Endothelial cell of umbilical vein (primary cell): Measurements from ENCODE around the gene SRGAP3. TPM values are rescaled to one million over a fixed set of nuclear protein-coding genes. Genes with fewer than 3 reads are reported as not detected.

Experiments
- BruUV-seq: library from RNA; stranded (reverse); fragments of 400-500 nt; replicated peaks from 2 replicates; lab custom pipeline; 2021; lab: Mats Ljungman, UMichigan
- CTCF ChIA-PET: fragments of 300-600, 350-600 bp; sonication (Branson Sonifier 250); formaldehyde crosslinking; loops from one replicate; lab custom pipeline; 2021; ENCODE audit warnings: antibody characterized with exemption, inconsistent platforms; lab: Charles Lee
- POLR2A ChIA-PET: fragments of 300-600, 350-600 bp; sonication (Branson Sonifier 250); formaldehyde crosslinking; loops from one replicate; lab custom pipeline; 2021; ENCODE audit warnings: antibody characterized with exemption, inconsistent platforms; lab: Charles Lee
- DNase-seq: peaks from one replicate; pipeline ENCODE4 v3.0.0-alpha.2; 2011; ENCODE audit warnings: low read depth, low spot score
- FAIRE-seq: peaks from 2 replicates; lab custom pipeline; 2011; peaks lifted over from hg19 to GRCh38; lab: Jason Lieb, UNC
- H2AFZ ChIP-seq: 2 replicates; pipeline ENCODE4 v1.6.0; 2012; ENCODE audit warnings: low read depth, low read length, control low read depth, inconsistent platforms
- H3K27ac ChIP-seq: 2 replicates; pipeline ENCODE4 v1.5.1; 2011; ENCODE audit warnings: low read depth, mild to moderate bottlenecking, control low read depth, low read length, moderate library complexity; ENCODE audit not compliant: insufficient read depth
- H3K27me3 ChIP-seq, 2 experiments: 2 replicates each; pipeline versions ENCODE4 v1.6.0 to v1.6.1; 2011; ENCODE audit warnings: low read length in 2 of 2, mixed read lengths in 1 of 2; ENCODE audit not compliant: control insufficient read depth in 2 of 2, insufficient read depth in 2 of 2
- H3K36me3 ChIP-seq, 2 experiments: 2 replicates in 1 of 2; 3 replicates in 1 of 2; pipeline ENCODE4 v1.5.1; 2011; ENCODE audit warnings: low read length in 2 of 2, mild to moderate bottlenecking in 1 of 2, moderate library complexity in 1 of 2; ENCODE audit not compliant: control insufficient read depth in 2 of 2, insufficient read depth in 2 of 2; ENCODE audit errors: extremely low read depth in 1 of 2
- H3K4me1 ChIP-seq: 3 replicates; pipeline ENCODE4 v1.5.1; 2011; ENCODE audit warnings: mild to moderate bottlenecking, low read length; ENCODE audit not compliant: control insufficient read depth, insufficient read depth; ENCODE audit errors: extremely low read depth
- H3K4me2 ChIP-seq: 2 replicates; pipeline ENCODE4 v1.6.1; 2011; ENCODE audit warnings: low read length, control low read depth, mixed read lengths; ENCODE audit not compliant: insufficient read depth
- H3K4me3 ChIP-seq, 3 experiments: fragments of 200-600 bp in 1 of 3; sonication (generic), shearing (Covaris generic) in 1 of 3; replicated peaks in 1 of 3; 2 replicates each; pipeline ENCODE4 v1.5.1; 2011 to 2016; ENCODE audit warnings: control low read depth in 3 of 3, low read length in 3 of 3, mild to moderate bottlenecking in 2 of 3, inconsistent platforms in 1 of 3, low read depth in 1 of 3, moderate library complexity in 1 of 3; ENCODE audit not compliant: insufficient read depth in 1 of 3
- H3K79me2 ChIP-seq: 2 replicates; pipeline ENCODE4 v1.6.0; 2012; ENCODE audit warnings: low read length, inconsistent platforms; ENCODE audit not compliant: control insufficient read depth, insufficient read depth
- H3K9ac ChIP-seq: replicated peaks from 2 replicates; pipeline ENCODE3; 2011; ENCODE audit warnings: low read length, control low read depth; ENCODE audit not compliant: insufficient read depth; ENCODE audit errors: extremely low read depth
- H3K9me1 ChIP-seq: replicated peaks from 3 replicates; pipeline ENCODE4 v1.6.0; 2011; ENCODE audit warnings: mild to moderate bottlenecking, low read length; ENCODE audit not compliant: control insufficient read depth, insufficient read depth; ENCODE audit errors: extremely low read depth
- H3K9me3 ChIP-seq: replicated peaks from 2 replicates; pipeline ENCODE4 v1.5.1; 2012; ENCODE audit warnings: low read length, inconsistent platforms; ENCODE audit not compliant: control insufficient read depth, insufficient read depth
- H4K20me1 ChIP-seq: replicated peaks from 2 replicates; pipeline ENCODE3; 2011; ENCODE audit warnings: mild to moderate bottlenecking, low read length; ENCODE audit not compliant: control insufficient read depth, insufficient read depth; ENCODE audit errors: extremely low read depth
- EZH2 ChIP-seq: IDR thresholded peaks from 2 replicates; pipeline ENCODE4 v1.6.1; 2012; ENCODE audit warnings: borderline replicate concordance, low read depth, mild to moderate bottlenecking, moderate library complexity, low read length, inconsistent platforms; ENCODE audit not compliant: severe bottlenecking
- FOS ChIP-seq: IDR thresholded peaks from 2 replicates; pipeline ENCODE4 v1.6.1; 2011; ENCODE audit warnings: mild to moderate bottlenecking, low read length, moderate library complexity, borderline replicate concordance; ENCODE audit not compliant: insufficient read depth
- GATA2 ChIP-seq: IDR thresholded peaks from 2 replicates; pipeline ENCODE4 v1.7.0; 2011; ENCODE audit warnings: low read depth, mild to moderate bottlenecking, moderate library complexity, mixed read lengths, low read length; ENCODE audit not compliant: insufficient read length, insufficient read depth
- JUN ChIP-seq: IDR thresholded peaks from 2 replicates; pipeline ENCODE4 v1.6.1; 2011; ENCODE audit warnings: borderline replicate concordance, low read depth; ENCODE audit not compliant: insufficient read length, insufficient read depth
- MAX ChIP-seq: IDR thresholded peaks from 2 replicates; pipeline ENCODE4 v1.6.1; 2011; ENCODE audit not compliant: insufficient read depth, insufficient read length
- MYC ChIP-seq: IDR thresholded peaks from one replicate; pipeline ENCODE4 v1.6.1; 2011; ENCODE audit warnings: mild to moderate bottlenecking, low read depth, low read length
- POLR2A ChIP-seq: IDR thresholded peaks from 2 replicates; pipeline ENCODE4 v1.6.1; 2012; ENCODE audit warnings: low read depth, mild to moderate bottlenecking, control low read depth, low read length
- POLR2AphosphoS5 ChIP-seq: IDR thresholded peaks from 2 replicates; pipeline ENCODE4 v1.6.1; 2012; ENCODE audit warnings: low read depth, mild to moderate bottlenecking, control low read depth, low read length, moderate library complexity; ENCODE audit not compliant: insufficient read depth
- dilution Hi-C: fragments of 300-500 bp; cut with MboI; formaldehyde crosslinking; loops from one replicate; pipeline ENCODE4 v1.15.0; 2019; ENCODE audit warnings: low sequenced_read_pairs; ENCODE audit not compliant: extremely low pct_ligation_motif_present
- intact Hi-C: fragments of 100-400 bp; cut with micrococcal nuclease; formaldehyde crosslinking; loops from one replicate; pipeline ENCODE4 v1.10.0; 2022
- polyA plus RNA-seq, 4 experiments: library from polyadenylated mRNA; depleted of rRNA in 3 of 4; stranded (reverse) in 3 of 4; unstranded in 1 of 4; fragments of >200 nt; gene quantifications; 2 replicates each; pipeline versions ENCODE4 v1.2.1 to v1.2.3, GENCODE V29; 2011 to 2012; ENCODE audit warnings: missing spikeins in 1 of 4
- total RNA-seq: library from RNA; stranded (reverse); gene quantifications from 2 replicates; pipeline ENCODE4 v1.2.3, GENCODE V29; 2021
- TF ChIP-seq, protein P1 (sequence below), 2 donors: IDR thresholded peaks; 1 replicate in 1 of 2; 2 replicates in 1 of 2; pipeline ENCODE4 v1.5.1; 2011; ENCODE audit warnings: low read length in 2 of 2, mild to moderate bottlenecking in 2 of 2, moderate library complexity in 2 of 2, control low read depth in 1 of 2, inconsistent platforms in 1 of 2, low read depth in 1 of 2; ENCODE audit not compliant: insufficient read depth in 1 of 2; ENCODE audit errors: extremely low read depth in 1 of 2

Gene SRGAP3
- total and polyA plus RNA-seq, 2 donors (not counting 3 experiments of a cell fraction or from before 2014, with no cell fraction given), result 0.06 TPM; not detected in 1

DNA sequence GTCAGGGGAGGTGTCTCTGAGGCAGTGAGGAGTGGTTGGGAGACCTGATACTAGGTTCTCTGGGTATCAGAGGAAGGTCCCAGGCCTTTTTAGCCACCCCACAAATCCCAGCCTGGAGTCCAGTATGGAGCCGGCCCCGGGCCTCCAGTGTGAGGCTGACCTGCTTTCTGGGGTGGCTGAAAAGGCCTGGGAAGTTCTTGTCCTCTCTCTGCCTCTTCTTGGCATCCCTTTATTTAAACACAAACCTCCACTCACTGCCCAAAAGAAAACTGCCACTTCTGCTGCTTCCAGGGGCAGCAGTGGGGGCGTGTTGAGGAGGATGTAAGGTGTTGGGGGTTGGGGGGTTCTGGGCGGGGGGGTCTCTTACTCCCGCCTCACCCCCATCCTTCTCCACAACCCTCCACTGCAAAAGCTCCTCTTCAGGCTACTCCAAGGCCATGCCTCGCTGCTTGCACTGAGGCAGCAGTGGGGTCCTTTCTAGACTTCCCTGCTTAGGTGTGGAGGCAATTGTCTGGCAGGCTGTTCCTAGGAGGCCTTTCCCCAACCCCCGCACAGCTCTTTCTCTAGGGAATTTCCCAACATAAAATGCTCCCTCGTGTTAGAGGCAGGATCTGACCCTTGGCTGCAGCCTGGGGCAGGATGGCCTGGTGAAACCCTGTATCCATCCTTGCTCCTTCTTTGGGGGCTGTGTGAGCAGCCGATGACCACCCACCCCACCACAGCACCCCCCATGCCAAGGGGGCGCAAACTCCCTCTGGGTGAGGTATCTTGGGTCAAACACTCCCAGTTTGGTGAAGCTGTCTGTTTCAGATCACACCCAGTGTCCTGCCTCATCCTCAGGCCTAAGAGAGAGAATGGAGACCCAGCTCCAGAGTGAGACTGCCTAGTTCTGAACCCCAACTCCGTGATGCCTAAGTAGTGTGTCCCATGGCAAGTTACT lies 274.1 kb downstream of the SRGAP3 start:
- H3K4me2 ChIP-seq, result no peak overlapping the region
- H3K79me2 ChIP-seq, result no peaks in the 10 kb centered on the region
- dilution Hi-C loops (no loop called here), intact Hi-C loops (no loop called here)
- no peaks in the 10 kb centered on the region for H3K9me3 ChIP-seq
- H2AFZ ChIP-seq, result no peak overlapping the region
- peaks cover 2 to 4% of the 10 kb centered on the region in 2 experiments for H3K27me3 ChIP-seq
- TF ChIP-seq POLR2A (no peak), EZH2 (no peak), MYC (no peak), FOS (no peak), POLR2AphosphoS5 (no peak), JUN (no peak), GATA2 (no peak), MAX (no peak)
- TF ChIP-seq, protein P1, sequence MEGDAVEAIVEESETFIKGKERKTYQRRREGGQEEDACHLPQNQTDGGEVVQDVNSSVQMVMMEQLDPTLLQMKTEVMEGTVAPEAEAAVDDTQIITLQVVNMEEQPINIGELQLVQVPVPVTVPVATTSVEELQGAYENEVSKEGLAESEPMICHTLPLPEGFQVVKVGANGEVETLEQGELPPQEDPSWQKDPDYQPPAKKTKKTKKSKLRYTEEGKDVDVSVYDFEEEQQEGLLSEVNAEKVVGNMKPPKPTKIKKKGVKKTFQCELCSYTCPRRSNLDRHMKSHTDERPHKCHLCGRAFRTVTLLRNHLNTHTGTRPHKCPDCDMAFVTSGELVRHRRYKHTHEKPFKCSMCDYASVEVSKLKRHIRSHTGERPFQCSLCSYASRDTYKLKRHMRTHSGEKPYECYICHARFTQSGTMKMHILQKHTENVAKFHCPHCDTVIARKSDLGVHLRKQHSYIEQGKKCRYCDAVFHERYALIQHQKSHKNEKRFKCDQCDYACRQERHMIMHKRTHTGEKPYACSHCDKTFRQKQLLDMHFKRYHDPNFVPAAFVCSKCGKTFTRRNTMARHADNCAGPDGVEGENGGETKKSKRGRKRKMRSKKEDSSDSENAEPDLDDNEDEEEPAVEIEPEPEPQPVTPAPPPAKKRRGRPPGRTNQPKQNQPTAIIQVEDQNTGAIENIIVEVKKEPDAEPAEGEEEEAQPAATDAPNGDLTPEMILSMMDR (IDR thresholded peaks at IDR 0.05; ENCODE audit: extremely low read depth in 1 of 2, insufficient read depth in 1 of 2, low read depth in 1 of 2, low read length in 2 of 2), result no peak
- no peak for DNase-seq
- FAIRE-seq, result no peak
- no peak overlapping the region for H3K27ac ChIP-seq
- no peak overlapping the region for H3K9ac ChIP-seq
- ChIA-PET CTCF (interaction anchor here (1.4 to 7.9 kb wide), 4 partner anchors 12 to 327 kb away, joined by 3 to 73 read pairs (median 6); partner anchors contain the start of gene OXTR), POLR2A (no interaction called here)
- no TSS peak for BruUV-seq
- H3K4me3 ChIP-seq, result no peak overlapping the region
- H3K4me1 ChIP-seq, result no peaks in the 10 kb centered on the region
- H3K9me1 ChIP-seq, result no peaks in the 10 kb centered on the region
- H4K20me1 ChIP-seq, result no peaks in the 10 kb centered on the region
- no peaks in the 10 kb centered on the region for H3K36me3 ChIP-seq
